ENCODE data around the gene LEPROT.

LEPROT gene

DNA sequence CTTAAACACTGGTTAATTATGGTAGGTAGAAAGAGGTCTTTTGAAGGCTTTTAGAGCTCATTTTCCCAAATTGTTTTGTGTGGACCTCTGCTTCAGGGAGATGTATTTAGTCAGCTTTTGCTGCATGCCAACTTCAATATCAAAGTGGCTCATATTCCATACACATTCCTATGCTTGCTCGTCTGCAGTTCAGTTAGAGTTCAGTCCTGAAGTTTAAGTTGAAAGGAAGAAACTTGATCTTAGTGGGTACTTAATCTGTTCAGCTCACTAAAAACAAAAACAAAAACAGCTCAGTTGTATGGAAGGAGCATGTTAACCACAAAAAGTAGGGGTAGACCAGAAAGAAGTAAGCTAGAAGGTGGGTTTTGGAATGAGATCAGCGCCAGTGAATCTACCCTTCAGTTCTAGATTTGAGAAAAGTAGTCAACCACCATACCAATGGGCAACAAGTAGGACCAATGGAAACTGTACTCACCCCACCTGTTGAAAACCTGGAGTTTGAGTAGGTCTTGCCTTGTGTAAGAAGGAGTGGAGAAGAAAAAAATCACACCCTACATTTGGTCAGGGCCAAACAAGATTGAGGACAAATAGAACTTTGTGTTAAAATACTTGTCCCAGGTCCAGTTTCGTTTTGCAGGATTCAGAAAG lies 58.0 kb downstream of the LEPROT start:
- DNase-seq = no peak

DNA sequence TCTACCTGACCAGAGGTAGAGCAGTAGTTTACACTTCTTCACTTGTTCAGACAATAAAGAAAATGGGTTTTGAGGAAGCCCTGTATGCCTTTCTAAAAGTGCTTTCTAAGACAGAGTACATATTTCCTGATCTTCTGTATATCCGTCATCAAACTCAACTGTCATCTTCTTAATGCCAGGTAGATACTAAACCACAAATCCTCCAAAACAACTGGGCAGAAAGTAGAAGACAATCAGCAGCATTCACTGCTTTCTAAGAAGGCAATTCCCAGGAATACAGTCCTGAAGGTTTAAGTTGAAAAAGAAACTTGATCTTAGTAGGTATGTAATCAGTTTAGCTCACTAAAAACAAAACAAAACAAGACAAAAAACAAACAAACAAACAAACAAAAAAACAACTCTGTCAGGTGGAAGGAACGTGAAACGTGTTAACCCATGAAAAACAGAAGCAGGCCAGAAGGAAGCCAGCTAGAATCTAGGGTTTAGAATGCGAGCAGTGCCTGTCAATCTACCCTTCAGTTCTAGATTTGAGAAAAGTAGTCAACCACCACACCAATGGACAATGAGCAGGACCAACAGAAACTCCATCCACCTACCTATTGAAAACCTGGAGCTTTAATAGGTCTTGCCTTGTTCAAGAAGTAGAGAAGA lies 59.2 kb downstream of the LEPROT start:
- no peak for DNase-seq

DNA sequence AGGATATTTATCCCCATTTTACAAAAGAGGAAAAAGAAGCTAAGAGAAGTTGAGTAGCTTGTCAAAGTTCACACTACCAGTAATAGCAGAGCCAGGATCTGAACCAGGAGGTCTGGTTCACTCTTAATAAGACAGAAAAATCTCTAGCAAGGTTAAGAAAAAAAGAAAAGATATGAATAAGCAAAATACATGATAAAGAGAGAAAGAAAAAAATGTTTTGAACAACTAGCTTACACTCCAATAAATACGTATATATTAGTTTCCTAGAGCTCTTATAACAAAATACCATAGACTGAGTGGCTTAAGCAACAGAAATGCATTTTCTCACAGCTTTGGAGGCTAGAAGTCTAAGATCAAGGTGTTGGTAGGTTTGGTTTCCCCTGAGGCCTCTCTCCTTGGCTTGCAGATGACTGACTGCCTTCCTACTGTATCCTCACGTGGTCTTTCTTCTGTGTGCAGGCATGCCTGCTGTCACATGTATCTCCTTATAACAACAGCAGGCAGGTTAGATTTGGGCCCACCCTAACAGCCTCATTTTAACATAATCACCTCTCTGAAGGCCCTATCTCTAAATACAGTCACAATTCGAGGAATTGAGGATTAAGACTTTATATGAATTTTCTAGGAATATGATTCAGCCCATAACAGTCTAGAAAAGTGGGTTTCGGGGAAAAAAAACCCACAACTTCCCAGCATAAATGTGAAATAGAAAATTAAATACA lies 60.4 kb downstream of the LEPROT start:
- no peak for DNase-seq

DNA sequence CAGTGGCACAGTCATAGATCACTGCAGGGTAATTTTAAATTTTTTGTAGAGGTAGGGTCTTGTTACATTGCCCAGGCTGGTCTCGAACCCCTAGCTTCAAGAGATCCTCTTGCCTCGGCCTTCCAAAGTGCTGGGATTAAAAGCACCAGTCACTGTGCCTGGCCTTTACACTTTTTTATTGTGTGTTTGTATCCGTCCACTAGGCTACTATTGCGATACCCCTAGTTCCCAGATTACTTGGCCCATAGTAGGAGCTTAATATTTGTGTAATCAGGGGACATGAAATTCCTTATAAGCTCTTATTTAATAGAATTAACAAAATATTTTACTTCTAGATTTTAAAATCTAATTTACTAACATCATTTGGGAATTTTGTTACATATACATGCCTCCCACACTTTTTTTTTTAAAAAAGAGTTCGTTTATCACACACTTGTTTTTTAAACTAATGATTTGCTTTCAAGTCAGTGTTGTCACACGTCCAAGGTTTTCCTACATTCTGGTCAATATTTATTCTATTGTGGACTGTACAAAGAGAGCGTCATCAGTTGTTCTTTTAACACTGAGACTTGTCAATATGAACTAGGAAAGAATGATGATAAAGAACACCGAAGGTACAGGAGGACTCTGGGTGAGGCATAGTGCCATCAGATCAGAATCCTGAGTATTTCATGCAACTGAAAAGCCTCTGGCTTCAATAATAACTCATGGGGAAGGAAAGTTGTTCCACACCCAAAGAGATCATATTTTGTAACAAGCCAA lies 63.7 kb downstream of the LEPROT start:
- DNase-seq = no peak

Measured in inflammatory macrophage treated with lipopolysaccharide for 1 hour (primary cell).